ENCODE data around the gene FBXO34.
"Not testable (repeated sequence)": the region's sequence is repeated elsewhere in the genome, so short reads cannot be mapped to it uniquely, and the experiment has no call there.

Gene FBXO34

DNA sequence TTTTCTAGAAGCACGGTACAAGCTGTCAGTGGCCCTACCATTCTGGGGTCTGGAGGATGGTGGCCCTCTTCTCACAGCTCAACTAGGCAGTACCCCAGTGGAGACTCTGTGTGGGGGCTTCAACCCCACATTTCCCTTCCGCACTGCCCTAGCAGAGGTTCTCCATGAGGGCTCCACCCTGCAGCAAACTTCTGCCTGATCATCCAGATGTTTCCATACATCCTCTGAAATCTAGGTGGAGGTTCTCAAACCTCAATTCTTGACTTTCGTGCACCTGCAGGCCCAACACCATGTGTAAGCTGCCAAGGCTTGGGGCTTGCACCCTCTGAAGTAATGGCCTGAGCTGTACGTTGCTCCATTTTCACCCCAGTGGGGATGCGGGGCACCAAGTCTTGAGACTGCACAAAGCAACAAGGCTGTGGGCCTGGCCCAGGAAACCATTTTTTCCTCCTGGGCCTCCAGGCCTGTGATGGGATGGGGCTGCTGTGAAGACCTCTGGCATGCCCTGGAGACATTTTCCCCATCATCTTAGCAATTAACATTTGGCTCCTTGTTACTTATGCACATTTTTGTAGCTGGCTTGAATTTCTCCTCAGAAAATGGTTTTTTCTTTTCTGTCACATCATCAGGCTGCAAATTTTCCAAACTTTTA is 41.3 kb downstream of the FBXO34 start:
- DNase-seq (ENCODE audit: low read depth), result not testable (repeated sequence)

DNA sequence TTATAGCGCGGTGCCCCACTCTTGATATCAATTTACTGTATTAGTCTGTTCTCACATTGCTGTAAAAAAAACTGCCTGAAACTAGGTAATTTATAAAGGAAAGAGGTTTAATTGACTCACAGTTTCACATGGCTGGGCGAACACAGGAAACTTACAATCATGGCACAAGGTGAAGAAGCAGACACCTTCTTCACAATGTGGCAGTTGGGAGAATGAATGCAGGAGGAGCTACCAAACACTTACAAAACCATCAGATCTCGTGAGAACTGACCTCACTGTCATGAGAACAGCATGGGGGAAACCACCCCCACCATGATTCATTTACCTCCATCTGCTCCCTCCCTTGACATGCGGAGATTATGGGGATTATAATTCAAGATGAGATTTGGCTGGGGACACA is 42.3 kb downstream of the FBXO34 start:
- DNase-seq (ENCODE audit: low read depth), result no peak

DNA sequence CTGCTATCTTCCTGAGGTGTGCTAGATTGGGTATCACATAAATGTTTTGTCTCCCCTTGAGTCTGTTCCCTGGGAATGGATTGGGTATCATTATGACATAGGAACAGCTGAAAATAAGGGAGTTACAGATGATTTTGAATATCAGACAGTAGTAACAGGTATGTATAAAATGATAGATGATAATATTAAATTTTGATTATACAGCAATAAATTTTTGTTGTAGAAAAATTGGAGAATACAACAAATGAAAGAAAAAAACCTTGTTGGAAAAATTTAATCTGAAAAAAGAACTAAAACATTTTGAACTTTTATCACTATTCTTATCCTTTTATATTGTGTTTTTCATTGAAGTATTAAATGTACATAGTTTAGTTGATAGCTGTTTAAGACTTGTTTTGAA is 43.2 kb downstream of the FBXO34 start:
- DNase-seq (ENCODE audit: low read depth), result no peak

DNA sequence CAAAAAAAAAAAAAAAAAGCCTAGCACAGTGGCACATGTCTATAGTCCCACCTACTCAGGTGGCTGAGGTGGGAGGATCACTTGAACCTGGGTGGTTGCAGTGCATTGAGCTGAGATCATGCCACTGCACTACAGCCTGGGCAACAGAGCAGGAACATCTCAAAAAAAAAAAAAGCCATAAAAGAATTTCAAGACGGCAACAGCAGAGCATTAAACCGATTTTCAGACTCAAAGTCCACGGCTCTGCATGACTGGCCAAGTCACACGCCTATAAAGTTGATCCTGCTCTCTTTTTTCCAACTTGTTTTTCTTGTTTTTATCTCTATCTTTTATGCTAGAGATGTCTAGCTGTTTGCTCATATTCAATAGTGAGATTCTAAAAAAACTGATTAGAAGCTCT is 45.3 kb downstream of the FBXO34 start:
- no peak for DNase-seq (ENCODE audit: low read depth)

DNA sequence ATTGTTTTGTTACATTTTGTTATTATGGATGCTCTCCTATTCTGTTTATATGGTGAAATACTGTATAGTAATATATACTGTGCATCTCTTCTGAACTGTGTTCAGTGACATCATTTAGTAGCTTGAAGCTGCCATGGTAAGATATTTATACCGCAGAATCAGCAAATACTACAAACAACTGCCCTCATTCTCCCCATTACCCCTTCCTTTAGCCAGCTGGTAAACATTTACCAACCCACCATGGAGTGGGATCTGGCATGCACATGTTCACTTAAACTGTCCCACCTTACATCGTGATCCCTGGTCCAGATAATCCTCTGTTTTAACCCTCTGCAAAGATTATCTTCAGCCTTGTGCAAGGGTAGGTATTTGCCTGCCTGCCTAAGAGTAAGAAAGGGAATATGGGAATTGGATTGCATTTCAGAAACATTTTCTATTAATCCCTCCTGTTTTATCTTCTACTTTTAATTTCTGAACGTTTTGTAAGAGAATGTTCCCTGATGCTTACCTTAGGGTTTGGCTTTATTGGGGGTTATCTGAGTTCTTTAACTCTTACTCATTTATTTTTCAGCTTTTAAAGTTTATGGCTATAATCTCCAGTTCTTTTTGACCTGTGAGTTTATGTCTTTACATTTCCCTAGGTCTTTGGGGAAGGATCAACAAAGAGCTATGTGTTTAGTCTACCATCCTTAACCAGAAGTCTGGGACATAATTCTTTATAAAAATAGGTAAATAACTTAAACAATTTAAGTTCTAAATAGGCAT is 46.5 kb downstream of the FBXO34 start:
- no peak for DNase-seq (ENCODE audit: low read depth)

DNA sequence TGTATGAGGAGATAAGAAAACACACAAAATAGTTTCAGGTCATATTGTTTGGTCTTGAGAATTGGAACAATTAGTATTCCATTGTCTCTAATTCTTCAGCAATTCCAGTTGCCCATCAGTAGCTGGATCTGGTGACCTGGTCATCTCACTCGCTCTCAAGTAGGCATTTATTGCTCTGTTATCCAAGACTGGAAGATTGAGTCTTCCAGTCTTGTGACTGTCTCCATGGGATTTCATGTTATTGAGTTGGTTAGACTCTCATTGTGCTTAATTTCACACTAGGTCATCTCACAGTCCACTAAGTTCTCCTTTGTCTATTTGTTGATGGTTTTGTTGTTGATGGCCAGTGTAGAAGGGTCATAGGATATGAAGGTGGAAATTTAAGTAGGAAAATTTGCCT is 47.5 kb downstream of the FBXO34 start:
- DNase-seq (ENCODE audit: low read depth), result no peak

DNA sequence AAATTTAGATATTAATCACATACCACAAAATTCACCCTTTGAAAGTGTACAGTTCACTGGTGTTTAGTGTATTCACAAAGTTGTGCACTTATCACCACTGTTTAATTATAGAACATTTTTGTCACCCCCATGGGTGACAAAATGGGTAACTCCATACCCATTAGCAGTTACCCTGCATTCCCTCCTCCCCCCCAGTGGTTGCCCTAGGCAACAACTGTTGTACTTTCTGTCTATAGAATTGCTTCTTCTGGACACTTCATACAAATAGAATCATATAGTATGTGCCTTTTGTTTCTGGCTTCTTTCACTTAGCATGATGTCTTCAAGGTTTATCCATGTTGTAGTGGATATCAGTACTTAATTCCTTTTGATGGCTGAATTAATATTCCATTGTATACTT is 52.7 kb downstream of the FBXO34 start:
- no peak for DNase-seq (ENCODE audit: low read depth)

DNA sequence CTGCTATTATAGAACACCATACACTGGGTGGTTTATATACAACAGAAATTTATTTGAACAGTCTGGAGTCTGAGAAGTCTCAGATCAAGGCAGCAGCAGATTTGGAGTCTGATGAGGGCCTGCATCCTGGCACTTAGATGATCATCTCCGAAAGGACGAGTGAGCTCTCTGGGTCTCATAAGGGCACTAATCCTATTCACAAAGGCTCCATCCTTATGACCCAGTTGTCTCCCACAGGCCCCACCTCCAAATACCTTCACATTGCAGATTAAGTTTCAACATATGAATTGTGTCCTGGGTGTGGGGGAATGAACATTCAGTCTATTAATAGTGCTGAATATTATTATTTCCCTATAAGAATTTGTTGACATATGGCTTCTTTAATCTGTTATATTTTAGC is 53.6 kb downstream of the FBXO34 start:
- no peak for DNase-seq (ENCODE audit: low read depth)

DNA sequence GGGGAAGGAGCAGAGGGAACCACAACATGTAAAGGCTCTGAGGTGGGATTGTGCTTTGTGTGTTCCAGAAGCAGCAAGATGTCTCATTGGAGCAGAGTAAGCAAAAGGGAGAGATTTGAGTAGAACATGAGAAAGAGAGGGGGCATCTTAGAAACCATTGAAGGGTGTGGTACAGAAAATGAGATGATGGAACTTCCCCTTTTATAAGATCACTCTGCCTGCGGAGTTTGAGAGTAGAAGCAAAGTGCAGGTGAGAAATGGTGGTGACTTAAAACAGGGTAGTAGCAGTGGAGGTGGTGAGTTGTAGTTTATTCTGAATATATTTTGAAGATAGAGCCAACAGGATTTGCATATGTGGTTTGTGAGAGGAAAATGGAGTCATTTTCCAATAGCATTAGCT is 56.0 kb downstream of the FBXO34 start:
- no peak for DNase-seq (ENCODE audit: low read depth)

DNA sequence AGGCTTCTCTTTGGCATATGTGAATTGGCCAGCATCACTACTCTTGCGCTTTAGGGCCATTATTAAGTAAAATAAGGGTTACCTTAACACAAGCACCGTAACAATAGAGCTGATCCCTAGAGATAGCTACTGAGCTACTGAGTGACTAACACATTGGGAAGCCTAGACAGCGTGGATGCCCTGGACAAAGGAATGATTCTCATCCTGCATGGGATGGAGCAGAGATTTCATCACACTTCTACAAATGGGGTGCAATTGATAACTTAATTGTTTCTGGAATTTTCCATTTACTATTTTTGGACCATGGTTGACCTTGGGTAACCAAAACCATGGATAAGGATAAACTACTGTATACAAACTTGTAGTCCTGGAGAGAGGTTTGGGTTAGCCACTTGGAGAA is 57.1 kb downstream of the FBXO34 start:
- DNase-seq (ENCODE audit: low read depth), result peak; percentile 1

DNA sequence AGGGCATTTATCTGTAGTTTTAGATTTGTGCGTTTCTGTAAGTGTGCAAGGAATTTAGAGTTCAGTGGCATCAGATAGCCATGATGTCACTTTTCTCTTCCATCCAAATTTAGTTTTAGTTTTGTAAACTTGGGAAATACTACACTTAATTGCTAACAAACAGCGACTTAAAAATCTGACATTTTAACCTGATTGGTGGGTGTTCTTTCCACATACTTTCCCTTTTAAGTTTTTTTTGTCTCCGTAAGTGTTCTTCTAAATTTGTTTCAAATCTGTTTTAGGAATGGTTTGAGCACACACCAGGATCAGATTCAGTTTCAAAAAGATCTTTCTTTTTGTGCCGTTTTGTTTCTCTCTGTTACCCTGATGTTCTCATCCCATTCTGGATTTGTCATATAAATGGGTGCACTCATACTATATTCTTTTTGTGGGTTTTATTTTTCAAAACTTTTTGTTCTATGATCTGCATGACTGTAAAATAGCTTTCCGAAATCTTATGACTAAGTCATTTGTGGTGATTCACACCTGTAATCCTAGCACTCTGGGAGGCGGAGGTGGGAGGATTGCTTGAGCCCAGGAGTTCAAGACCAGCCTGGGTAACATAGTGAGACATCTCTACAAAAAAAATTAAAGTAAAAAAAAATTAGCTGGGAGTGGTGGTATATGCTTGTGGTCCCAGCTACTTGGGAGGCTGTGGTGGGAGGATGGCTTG is 58.9 kb downstream of the FBXO34 start:
- DNase-seq (ENCODE audit: low read depth), result peak; percentile 1

DNA sequence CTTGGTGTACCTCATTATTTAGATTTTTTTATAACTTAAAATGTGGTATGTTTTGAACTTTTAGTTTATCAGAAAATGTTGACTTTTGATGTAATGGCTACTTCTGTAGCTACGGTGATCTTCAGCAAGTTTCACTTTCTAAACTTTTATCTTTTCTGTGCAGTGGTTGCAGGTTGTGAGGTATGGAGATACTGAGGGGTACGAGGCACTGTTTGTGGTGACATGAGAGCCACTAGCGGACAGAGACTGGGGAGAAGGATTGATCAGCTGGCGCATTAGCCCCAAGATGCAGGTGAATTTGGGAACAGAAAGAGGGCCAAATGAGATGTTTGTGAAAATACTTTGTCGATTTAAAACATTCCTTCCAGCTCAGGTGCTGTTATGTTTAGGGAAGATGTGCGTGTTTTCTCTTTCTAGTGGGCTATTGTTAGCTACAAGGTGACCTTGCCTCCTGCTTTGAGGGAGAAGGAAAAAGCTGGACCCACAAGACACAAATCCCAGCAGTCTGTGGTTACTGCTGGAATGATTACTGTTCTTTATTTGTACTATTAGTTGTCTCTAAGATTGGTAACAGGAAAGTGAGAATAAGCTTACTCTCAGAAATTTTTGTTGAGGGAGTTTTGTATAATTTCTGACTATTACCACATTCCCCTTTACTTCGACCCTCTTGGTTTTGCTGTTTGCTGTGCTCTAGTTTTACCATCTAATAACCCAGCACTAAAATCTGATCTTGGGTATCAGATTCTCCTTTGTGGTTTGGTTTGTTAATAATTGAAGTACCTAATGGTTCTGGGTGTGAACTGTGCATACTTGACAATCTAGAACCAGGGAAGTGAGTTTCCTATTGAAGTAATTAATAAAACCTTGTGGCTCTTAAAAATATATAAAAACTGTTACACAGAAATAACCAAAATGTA is 61.7 kb downstream of the FBXO34 start:
- DNase-seq (ENCODE audit: low read depth), result no peak

DNA sequence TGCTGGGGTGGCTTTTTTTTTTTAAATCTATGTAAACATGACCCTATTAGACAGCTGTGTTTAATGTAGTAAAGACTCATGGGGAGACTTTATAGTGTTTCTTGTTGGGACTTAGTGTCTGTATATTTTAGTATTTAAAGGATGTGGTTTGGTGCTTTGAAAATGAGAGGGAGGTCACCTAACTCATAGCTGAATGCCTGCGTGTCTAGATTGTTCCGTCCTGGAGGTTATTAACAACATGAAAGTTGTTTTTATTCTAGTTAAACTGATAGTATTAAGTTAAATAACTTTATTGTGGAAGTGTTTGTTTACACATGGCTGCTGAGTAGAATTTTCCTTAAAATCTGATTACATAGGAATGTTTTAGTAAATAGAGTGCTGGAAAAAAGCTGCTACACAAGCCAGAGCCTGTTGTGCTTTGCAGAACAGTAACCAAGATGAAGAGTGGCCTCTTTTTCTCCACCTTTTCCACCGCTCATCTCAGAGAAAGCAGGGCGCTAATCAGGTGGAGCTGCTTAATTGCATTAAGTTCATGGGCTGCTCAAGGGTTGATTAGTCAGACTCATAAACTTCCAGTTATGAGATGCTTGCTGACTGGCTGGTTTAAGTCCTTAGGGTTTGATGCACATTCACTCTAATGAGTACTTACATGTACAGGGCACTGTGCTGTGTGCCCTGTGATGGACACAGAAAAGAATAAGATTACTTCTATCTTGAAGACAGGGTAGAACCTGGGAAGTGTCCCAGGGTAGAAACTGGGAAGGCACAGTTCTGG is 62.7 kb downstream of the FBXO34 start:
- DNase-seq (ENCODE audit: low read depth), result no peak

DNA sequence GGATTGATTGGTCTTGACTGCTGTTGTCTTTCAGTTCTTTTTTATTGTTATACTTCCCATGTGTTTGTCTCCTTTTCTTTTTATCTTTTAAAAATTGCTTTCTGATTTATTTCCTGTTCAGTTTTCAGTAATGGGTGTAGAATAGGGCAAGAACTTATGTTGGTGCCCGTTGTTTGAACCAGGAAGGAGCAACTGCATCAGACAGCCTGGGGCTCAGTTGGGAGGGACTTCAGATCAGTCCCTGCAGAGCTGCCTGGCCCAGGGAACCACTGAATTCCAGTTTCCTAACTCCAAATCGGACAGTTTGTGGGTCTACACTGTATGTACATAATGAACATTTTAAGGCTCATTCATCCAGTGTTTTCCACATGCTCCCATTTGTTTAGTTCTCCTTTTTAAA is 64.9 kb downstream of the FBXO34 start:
- DNase-seq (ENCODE audit: low read depth), result no peak

DNA sequence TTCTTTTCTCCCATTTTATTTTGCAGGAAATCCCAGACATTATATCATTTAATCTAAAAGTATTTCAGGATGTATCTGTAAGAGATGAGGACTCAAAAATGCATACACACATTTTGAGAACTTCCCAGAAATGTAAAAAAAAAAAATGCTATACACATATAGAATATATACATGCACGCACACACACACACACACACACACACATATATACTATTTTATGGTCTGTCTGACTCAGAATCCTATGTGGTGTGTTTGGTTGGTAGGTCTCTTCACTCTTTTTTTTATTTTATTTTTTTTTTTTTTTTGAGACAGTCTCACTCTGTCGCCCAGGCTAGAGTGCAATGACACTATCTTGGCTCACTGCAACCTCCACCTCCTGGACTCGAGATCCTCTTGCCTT is 65.5 kb downstream of the FBXO34 start:
- DNase-seq (ENCODE audit: low read depth), result no peak

DNA sequence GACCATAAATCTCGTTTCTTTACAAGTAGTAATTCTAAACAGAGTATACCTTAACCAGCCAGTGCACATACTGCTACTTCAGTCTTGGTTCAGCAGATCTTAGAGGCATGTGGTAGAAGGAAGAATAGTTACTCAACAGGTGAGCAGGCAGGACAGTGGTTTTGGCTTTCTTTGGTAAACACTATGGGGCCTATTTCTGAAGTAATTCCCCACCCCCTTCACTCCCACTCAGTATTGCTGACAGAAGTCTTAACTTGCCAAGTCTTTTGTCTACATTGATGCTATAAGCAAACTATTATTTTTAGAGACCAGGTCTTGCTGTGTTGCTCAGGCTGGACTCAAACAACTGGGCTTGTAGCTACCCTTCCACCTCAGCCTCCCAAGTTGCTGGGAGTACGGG is 68.5 kb downstream of the FBXO34 start:
- DNase-seq (ENCODE audit: low read depth), result no peak

DNA sequence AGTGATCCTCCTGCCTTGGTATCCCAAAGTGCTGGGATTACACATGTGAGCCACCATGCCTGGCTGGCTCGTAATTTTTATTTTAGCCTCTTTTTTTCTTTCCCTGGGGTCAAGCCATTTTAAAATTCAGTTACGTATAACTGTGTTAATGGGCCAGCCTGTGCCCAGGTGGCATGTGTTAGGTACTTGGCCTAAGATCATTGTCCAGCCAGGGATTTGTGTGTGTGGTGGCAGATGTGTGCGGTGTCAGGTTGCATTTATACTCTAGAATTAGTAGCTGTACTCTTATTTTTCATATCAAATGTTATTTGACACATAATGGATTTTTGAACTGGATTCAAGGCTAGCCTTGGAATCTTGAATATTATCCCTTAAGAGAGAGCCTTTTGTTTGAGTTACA is 69.3 kb downstream of the FBXO34 start:
- DNase-seq (ENCODE audit: low read depth), result no peak

DNA sequence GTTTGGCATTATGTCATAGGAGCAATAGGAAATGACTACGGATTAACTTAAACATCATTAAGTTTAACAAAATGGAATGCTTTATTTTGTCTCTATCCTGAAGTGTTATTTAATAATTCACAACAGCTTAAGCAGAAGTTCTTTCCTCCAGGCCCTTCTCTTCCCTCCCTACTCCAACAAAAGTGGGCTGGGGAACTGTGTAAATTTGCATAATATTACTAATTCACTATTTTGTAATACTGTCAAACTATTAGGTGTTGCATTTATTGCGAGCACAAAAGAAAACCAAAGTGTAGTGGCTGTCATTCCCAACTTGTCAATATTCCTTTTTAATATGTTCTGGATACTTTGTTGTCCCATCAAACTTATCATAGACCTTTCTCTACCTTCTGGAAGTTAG is 70.6 kb downstream of the FBXO34 start:
- DNase-seq (ENCODE audit: low read depth), result no peak

DNA sequence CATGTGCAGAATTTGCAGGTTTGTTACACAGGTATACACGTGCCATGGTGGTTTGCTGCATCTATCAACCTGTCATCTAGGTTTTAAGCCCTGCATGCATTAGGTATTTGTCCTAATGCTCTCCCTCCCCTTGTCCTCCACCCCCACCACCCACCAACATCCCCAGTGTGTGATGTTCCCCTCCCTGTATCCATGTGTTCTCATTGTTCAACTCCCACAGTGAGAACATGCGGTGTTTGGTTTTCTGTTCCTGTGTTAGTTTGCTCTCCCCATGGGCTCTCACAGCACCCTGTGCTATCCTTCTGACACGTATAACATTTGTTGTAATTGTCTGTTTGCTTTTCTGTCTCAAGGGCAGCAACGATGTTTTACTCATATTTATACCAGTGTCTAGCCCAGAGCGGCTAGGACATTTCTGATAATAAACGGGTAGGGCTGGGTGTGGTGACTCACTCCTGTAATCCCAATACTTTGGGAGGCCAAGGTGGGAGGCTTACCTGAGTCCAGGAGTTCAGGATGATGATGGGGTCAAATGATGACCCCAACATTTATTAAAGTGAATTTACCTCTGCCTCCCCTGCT is 73.5 kb downstream of the FBXO34 start:
- DNase-seq (ENCODE audit: low read depth), result not testable (repeated sequence)

DNA sequence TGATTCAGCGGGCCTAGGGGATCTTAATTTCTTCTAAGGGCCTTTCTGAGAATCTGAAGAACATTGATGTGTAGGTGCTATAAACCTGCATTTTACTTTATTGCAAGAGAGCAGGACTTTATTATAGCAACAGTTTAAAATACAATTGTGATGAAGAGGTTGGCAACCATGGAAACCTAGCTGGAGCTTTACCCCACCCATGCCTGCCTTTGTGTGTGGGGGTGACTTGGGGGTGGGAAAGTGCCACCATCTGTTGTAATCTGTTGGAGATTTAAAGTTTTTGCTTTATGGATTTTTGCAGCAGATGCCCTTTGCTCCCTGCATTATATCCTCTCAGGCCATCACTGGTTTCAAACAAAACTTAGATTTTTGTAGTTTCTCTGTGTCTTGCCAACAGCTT is 75.8 kb downstream of the FBXO34 start:
- DNase-seq (ENCODE audit: low read depth), result no peak

DNA sequence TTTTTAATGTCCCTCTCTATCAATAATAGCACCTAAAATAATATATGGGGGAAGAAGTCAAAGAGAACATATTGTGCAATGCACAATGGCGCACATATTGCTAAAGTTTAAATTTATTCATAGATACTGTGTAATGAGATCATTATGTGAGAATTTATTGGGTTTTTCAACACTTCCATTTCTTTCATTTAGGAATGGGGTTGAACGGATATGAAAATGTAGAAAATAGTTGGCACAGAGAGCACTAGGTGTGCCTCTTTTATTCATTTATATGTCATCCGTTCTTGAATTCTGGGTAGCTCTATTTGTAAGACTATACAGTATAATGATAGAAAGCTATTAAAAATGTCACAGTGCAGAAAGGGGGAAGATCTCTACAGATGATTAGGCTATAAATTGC is 76.5 kb downstream of the FBXO34 start:
- no peak for DNase-seq (ENCODE audit: low read depth)
